ENCODE data around the gene STKLD1. TPM values are rescaled to one million over a fixed set of nuclear protein-coding genes. Genes with fewer than 3 reads are reported as not detected.

STKLD1 gene
- total RNA-seq, 1 donor = 2.6 TPM

- H3K4me3 ChIP-seq (ENCODE audit: low read depth, low read length) = no peak overlapping the region
- no peak for TF ChIP-seq CTCF (IDR thresholded peaks at IDR 0.05; ENCODE audit: insufficient read depth, low read depth, low read length)
- no peak for DNase-seq (ENCODE audit: low read depth)
Measured at GRCh38 chr9:133351526-133351907, 24.6 kb upstream of the STKLD1 start.

GRCh38 chr9:133351908-133352634 is 24.1 kb upstream of the STKLD1 start:
- H3K4me3 ChIP-seq (ENCODE audit: low read depth, low read length) = no peak overlapping the region
- peak; percentile 53 for DNase-seq (ENCODE audit: low read depth)
- peak; percentile 62 for TF ChIP-seq CTCF (IDR thresholded peaks at IDR 0.05; ENCODE audit: insufficient read depth, low read depth, low read length)

DNA sequence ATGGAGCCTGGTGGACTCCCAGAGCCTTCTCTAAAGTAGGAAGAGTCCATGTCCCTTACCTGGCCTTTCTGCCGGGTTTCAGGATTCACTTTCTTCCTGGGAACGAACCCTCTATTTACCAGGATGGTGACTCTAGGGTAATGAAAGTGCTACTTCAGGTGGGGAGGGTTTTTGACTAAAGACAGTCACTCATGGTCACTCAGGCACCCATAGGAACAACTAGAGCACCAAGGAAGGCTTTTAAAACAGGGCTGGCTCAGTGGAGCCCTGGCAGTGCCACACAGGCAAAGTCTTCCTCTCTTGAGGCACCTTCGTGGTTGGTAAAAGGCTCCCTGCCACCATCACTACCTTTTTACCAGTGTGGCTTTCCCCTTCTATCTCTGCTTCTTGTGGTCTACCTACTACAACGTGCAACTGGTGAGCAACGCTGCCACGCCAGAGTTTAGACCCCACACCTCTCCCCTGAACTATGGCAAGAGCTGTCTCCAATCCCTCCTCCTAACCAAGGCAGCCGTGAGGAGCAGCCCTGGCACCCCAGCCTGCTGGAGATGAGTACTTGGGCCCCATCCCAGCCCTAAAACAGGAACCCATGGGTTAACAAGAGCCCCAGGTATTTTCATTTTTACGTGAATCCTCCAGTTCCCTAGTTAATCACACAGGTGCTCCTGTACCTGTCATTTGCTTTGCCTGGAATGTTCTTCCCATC is 23.4 kb upstream of the STKLD1 start:
- no peak for TF ChIP-seq CTCF (IDR thresholded peaks at IDR 0.05; ENCODE audit: insufficient read depth, low read depth, low read length)
- H3K4me3 ChIP-seq (ENCODE audit: low read depth, low read length) = no peak overlapping the region
- DNase-seq (ENCODE audit: low read depth) = no peak

DNA sequence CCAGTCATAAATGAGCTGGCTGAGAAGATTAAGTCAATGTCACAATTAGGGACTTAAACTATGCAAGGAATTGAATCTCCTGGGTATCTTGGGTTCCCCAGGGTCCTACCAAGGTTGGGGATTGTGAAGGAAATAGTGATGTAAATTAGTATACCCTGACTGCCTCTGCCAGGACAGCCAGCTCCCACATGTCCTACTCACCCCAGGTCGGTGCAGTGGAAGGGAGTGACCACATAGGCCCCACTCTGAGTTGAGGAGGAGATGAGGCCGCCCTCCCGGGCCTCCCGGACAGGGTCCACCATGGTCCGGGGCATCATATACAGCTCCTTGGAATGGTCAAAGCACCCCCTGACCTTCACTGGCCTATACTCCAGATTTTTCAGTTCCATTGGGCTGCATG is 22.6 kb upstream of the STKLD1 start:
- TF ChIP-seq CTCF (IDR thresholded peaks at IDR 0.05; ENCODE audit: insufficient read depth, low read depth, low read length) = no peak
- no peak for DNase-seq (ENCODE audit: low read depth)
- H3K4me3 ChIP-seq (ENCODE audit: low read depth, low read length) = no peak overlapping the region

DNA sequence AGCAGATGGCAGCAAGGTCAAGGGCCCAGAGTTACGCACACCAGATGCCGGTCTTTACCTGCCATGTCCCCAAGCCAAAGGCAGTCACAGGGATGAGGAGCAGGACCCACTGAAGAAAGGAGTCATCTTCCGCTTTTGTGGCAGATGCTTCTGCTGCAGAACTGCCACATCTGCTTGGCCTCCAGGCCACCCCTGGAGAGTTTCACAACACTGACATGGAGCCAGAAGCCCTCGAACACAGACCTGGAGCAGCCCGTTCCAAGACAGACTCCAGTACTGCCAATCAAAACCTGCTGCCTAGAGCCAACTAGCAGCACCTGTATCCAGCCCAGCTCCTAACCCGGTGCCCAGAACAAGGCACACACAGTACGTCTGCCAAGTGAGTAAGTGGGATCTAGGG is 21.4 kb upstream of the STKLD1 start:
- no peak for DNase-seq (ENCODE audit: low read depth)
- no peak for TF ChIP-seq CTCF (IDR thresholded peaks at IDR 0.05; ENCODE audit: insufficient read depth, low read depth, low read length)
- no peak overlapping the region for H3K4me3 ChIP-seq (ENCODE audit: low read depth, low read length)

DNA sequence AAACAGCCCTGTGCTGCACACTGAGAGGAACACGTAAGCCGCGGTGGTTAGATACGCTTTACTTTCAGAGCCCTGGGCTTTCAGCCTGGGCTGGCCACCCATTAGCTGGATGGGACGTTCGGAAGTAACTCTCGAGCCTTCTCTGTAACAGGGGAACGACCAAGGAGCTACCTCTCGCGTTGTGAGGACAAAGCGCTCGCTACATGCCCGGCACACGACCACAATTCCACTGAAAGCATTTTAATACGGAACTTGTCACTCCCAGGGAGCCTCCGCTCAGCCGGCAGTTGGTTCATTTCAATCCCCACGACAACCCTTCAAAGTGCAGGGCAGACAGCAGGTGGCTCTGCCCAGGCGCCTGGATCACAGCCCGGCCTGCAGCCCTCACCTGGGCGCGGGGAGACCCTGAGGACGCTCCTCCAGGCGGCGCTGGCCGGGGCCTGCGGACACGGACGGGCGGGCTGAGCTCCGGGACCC is 20.2 kb upstream of the STKLD1 start:
- DNase-seq (ENCODE audit: low read depth) = no peak
- H3K4me3 ChIP-seq (ENCODE audit: low read depth, low read length) = peak overlapping the region; percentile 90
- TF ChIP-seq CTCF (IDR thresholded peaks at IDR 0.05; ENCODE audit: insufficient read depth, low read depth, low read length) = no peak

Data from fibroblast of villous mesenchyme (primary cell).